HL-60 (cell line): ENCODE data around the gene PIGP.

Experiments
- CTCF ChIP-seq: IDR thresholded peaks from one replicate; pipeline ENCODE4 v1.5.1; 2011; ENCODE audit warnings: low read length, control low read depth, inconsistent platforms; ENCODE audit not compliant: insufficient read depth
- GABPA ChIP-seq: IDR thresholded peaks from 2 replicates; pipeline ENCODE4 v1.6.1; 2012; ENCODE audit warnings: low read depth

- TF ChIP-seq GABPA: no peak
- TF ChIP-seq CTCF: no peak
Observed at GRCh38 chr21:37017951-37018679, 54.8 kb downstream of the PIGP start.
